NB4 (cell line): ENCODE measurements around the gene SIPA1L2.
A peak's percentile ranks its signal among the peaks of the same experiment; 100 is the strongest.

Experiments used
- DNase-seq: peaks from one replicate; pipeline ENCODE4 v3.0.0; 2010; ENCODE audit warnings: low read depth
- H3K4me3 ChIP-seq: one replicate; pipeline ENCODE4 v1.5.1; 2011; ENCODE audit warnings: mild to moderate bottlenecking, low read depth, low read length, moderate library complexity
- MAX ChIP-seq: IDR thresholded peaks from 2 replicates; pipeline ENCODE4 v1.6.1; 2011; ENCODE audit warnings: low read depth, low read length
- MYC ChIP-seq: IDR thresholded peaks from 2 replicates; pipeline ENCODE4 v1.6.1; 2011; ENCODE audit warnings: low read depth, low read length
- POLR2A ChIP-seq: IDR thresholded peaks from 2 replicates; pipeline ENCODE4 v1.6.1; 2011; ENCODE audit warnings: mild to moderate bottlenecking; ENCODE audit not compliant: insufficient read length; ENCODE audit errors: extremely low read depth
- TF ChIP-seq, protein P1 (sequence below): IDR thresholded peaks from one replicate; pipeline ENCODE4 v1.5.1; 2012; ENCODE audit warnings: low read depth, low read length

SIPA1L2 gene

GRCh38 chr1:232655028-232655745 lies 25.3 kb upstream of the SIPA1L2 start:
- H3K4me3 ChIP-seq = no peak overlapping the region
- peak; percentile 60 for DNase-seq
- TF ChIP-seq MAX (peak; percentile 45; the same call in 1 of the 2 replicates), POLR2A (no peak)

GRCh38 chr1:232653789-232654188 lies 23.9 kb upstream of the SIPA1L2 start:
- no peak overlapping the region for H3K4me3 ChIP-seq
- TF ChIP-seq, protein P1, sequence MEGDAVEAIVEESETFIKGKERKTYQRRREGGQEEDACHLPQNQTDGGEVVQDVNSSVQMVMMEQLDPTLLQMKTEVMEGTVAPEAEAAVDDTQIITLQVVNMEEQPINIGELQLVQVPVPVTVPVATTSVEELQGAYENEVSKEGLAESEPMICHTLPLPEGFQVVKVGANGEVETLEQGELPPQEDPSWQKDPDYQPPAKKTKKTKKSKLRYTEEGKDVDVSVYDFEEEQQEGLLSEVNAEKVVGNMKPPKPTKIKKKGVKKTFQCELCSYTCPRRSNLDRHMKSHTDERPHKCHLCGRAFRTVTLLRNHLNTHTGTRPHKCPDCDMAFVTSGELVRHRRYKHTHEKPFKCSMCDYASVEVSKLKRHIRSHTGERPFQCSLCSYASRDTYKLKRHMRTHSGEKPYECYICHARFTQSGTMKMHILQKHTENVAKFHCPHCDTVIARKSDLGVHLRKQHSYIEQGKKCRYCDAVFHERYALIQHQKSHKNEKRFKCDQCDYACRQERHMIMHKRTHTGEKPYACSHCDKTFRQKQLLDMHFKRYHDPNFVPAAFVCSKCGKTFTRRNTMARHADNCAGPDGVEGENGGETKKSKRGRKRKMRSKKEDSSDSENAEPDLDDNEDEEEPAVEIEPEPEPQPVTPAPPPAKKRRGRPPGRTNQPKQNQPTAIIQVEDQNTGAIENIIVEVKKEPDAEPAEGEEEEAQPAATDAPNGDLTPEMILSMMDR = no peak
- TF ChIP-seq MAX (no peak), MYC (no peak), POLR2A (no peak)
- no peak for DNase-seq

GRCh38 chr1:232650845-232651244 lies 20.9 kb upstream of the SIPA1L2 start:
- H3K4me3 ChIP-seq = no peak overlapping the region
- TF ChIP-seq POLR2A = no peak
- no peak for TF ChIP-seq MAX
- TF ChIP-seq MYC = no peak
- TF ChIP-seq, protein P1 = no peak
- no peak for DNase-seq

- H3K4me3 ChIP-seq = no peak overlapping the region
- no peak for DNase-seq
- TF ChIP-seq, protein P1 = no peak
- TF ChIP-seq MYC = no peak
- TF ChIP-seq MAX = no peak
These were observed 20.5 kb upstream of the SIPA1L2 start for GRCh38 chr1:232650418-232650817.

GRCh38 chr1:232648316-232648715 lies 18.4 kb upstream of the SIPA1L2 start:
- TF ChIP-seq POLR2A = no peak
- TF ChIP-seq, protein P1 = no peak
- no peak for TF ChIP-seq MYC
- DNase-seq = no peak
- no peak overlapping the region for H3K4me3 ChIP-seq

- TF ChIP-seq MAX (no peak), POLR2A (no peak)
- TF ChIP-seq, protein P1 = no peak
- no peak for DNase-seq
- no peak overlapping the region for H3K4me3 ChIP-seq
These were observed 14.3 kb upstream of the SIPA1L2 start for GRCh38 chr1:232644209-232644608.
